Stimulated activated CD8-positive, alpha-beta memory T cell treated with anti-CD3 and anti-CD28 coated beads, Interleukin-7, amount 100 ng/mL, for 48 hours (primary cell): ENCODE results near the gene EPB41L4B.
A peak's percentile ranks its signal among the peaks of the same experiment; 100 is the strongest.

Experiments
- DNase-seq, 2 donors: peaks; one replicate each; pipeline ENCODE4 v3.0.0-alpha.2; 2020; ENCODE audit warnings: low read depth in 1 of 2; ENCODE audit errors: extremely low read depth in 1 of 2

The EPB41L4B gene

DNA sequence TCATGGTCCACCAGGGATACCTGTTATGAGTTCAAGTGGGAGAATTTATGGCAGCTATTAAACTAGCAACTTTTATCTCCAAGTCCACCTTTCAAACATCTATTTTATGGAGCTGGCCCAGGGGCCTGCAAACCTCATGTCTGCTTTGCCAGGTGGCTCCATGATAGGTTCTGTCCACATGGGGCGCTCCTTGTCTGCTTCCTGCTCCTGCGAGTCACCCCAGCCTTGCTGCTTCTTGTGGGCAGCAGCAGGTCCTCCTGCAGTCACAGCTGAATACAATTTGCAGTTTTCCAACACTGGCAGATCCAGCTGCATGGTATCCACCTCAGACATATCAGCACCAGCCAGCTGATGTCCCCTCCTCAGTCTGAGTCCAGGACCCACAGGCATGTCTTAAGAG lies 114.2 kb downstream of the EPB41L4B start:
- no peak for DNase-seq

DNA sequence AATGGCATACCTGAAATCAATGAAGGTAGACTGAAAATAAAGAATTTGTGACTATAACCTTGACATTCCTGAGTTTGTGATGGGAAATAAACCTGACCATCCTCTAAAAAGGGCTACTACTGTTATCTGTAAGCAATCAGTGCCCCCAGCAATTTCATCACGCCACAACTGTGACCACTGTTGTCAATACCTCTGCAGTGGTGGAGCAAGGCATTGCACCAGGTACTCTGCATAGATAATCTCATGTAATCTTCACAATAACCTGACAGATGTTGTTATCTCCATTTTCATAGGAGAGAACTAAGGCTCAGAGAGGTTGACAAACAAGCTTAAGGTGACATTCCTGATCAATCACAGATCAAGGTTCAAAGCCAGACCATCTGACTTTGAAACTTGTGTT lies 115.3 kb downstream of the EPB41L4B start:
- no peak for DNase-seq

DNA sequence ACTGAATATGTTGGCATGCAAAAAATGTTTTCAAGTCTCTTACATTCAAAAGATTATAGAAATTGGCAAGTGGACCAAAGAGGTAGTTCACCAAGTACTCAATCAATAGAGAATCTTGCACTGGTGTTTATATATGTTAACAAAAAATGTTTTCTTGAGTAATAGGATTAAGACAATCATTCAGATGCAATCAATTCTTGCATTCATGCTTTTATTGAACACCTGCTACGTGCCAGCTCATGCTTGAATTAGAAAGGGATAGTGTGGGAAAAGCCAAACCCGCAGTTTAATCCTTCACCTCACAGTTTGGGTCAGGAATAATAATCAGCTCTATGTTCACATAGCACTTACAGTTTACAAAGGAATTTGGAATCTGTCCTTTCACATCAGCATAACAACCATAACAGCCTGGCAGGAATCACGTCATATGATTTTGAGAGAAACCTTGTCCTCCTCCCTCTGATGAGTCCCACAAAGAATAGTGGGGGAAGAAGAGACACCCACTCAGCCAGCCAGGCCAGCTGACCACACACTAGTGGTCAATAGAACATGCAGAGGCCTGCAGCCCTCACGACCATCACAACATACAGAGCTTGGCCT lies 117.0 kb downstream of the EPB41L4B start:
- DNase-seq, result no peak

DNA sequence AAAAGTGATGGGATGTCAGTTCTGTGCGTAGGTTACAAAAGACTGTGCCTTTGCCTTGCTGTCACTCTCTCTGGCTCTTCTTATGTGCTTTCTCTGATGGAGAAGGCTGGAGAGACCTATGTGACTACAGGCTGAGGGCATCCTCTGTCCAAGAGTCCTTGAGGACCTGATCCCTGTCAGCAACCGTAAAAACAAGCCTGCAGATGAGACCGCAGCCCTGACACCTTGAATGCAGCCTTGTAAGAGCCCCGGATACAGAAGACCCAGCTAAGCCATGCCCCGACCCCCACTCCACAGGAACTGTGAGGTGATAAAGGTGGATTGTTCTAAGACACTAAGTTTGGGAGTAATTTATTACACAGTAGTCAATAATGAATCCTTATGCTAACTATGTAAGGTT lies 121.2 kb downstream of the EPB41L4B start:
- no peak for DNase-seq

DNA sequence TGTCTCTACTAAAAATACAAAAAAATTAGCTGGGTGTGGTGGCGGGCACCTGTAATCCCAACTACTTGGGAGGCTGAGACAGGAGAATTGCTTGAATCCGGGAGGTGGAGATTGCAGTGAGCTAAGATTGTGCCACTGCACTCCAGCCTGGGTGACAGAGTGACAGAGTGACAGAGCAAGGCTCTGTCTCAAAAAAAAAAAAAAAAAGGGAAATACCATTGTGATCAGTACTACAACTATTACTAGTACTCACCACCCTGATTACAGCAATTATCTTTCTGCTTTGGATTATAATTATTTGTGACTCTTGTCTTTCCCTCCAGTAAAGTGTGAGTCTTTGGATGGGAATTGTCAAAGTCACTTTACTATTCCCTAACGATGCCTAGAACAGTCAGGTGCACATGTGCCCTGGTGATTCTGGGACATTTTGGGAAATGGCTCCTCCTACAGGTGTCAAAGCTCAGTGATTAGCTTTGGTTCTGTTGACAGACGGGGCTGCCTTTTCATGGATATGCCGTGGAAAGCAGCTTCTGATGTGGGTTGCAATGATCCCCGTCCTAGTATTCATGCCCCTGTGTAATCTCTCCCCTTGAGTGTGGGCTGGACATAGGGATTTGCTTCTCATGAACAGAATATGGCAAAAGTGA lies 122.0 kb downstream of the EPB41L4B start:
- DNase-seq, result no peak

DNA sequence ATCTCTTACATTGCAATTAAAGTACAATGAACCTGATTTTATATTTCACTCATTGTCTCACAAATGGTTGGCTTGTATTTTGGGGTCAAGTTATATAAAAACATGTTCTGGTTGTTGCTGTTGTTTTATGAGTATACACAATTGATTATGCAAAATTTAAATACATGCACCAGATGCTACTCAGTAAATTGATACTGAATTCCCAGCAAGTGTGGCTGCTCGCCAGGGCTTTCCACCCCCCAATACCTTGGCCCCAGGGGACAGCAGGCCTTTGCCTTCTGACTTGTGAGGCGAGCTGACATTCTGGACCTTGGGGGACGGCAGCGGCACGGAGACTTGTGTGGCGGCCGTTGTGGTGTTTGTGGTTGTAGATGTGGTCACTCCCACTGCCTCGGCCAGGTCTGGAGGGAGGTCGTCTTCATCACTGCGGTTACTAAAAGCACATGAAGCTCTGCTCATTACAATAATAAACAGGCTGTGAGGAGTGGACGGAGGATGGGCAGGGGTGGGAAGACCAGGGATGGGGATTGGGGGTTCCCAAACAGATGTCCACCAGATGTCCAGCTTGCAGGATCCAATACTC lies 126.8 kb downstream of the EPB41L4B start:
- DNase-seq, result no peak

DNA sequence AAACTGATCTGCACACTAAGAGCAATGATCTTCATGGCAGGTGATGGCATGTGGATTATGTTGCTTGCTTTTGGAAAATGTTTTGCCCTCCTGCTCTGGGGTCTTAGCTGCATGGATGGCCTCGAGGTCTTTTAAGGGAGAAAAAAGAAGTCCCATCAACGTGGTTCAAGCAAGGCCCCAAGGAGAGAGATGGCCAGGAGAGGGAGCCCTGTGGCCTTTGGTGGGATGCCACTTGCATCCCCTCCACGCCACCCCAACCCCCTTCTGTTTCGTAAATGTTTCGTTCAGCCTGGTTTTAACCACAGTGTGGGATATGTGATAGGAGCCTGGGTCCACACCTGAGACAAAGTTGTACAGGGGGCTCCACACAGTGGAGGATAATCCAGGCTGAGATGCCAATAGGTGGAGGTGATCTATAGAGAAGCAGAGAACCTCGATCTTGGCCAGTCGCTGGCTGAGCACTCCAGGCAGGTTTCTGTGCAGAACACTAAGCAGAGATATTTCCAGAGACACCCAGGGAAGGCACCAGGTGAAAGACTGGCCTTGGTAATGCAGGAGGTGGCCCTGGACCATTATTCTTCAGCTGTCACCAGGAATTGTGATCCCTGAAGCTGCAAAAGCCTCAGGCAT lies 128.0 kb downstream of the EPB41L4B start:
- no peak for DNase-seq

DNA sequence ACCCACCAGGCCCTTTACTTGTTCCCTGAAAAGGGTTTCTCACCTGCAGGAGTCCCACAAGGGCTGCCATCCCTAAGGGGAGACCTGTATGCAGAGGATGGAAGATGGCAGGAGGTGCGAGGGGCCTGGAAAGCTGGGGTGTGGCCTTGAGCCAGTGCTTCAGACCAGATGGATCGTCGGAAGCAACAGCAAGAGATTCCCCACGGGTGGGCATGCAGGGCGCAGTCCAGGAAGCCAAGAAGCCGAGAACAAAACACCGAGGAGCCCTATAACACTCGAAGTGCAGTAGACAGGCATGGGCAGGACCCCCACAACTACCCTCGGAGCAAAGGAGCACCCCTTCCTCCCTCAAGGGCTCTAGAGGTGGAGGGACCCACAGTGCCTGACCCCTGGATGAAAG lies 129.1 kb downstream of the EPB41L4B start:
- DNase-seq, result no peak

DNA sequence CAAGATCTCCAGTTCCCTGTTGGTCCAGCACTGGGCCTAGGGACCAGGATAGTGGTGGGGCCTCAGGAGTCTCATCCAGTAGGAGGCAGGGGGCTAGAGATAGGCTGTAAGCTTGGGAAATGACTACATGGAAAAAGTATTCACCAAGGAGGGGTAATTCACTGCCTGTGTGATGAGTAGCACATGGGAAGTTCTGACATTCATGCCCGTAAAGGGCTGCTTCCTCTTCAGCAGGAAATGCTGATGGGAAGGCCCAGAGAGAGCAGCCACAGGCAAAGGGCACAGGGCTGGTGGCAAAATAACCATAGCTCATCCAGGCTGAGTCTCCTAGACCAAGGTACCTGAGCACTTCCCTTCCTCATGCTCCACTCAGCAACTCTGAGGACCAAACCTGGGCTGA lies 130.7 kb downstream of the EPB41L4B start:
- no peak for DNase-seq

DNA sequence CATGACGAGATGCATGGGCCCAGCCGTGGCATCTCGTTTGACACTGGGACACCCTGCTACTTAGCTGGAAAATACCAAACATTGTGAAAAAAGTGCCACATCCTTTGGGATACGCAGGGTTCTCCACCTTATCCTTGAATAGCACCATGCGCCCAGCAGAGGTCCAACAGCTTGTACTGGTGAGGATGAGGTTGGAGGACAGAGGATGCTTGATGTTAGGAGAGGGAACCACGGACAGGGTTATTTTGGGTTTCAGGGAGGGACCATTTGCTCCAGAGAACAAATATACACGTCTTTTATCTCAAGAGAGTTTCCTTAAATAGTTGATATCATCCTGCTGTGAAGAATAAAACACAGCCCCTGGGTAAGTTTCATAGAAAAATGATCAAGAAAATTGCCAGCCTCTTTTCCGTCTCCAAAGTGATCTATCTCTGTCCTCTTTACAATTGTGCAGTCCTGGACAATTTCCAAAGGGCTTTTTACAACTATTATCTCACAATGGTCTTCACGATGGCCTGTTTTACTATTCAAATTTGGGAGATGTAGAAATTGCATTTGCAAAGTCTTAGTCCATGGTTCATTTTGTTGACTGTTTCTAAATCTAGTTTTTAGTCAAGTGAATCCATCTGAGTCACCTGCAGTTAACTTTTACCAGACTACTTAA lies 133.9 kb downstream of the EPB41L4B start:
- DNase-seq, result no peak

DNA sequence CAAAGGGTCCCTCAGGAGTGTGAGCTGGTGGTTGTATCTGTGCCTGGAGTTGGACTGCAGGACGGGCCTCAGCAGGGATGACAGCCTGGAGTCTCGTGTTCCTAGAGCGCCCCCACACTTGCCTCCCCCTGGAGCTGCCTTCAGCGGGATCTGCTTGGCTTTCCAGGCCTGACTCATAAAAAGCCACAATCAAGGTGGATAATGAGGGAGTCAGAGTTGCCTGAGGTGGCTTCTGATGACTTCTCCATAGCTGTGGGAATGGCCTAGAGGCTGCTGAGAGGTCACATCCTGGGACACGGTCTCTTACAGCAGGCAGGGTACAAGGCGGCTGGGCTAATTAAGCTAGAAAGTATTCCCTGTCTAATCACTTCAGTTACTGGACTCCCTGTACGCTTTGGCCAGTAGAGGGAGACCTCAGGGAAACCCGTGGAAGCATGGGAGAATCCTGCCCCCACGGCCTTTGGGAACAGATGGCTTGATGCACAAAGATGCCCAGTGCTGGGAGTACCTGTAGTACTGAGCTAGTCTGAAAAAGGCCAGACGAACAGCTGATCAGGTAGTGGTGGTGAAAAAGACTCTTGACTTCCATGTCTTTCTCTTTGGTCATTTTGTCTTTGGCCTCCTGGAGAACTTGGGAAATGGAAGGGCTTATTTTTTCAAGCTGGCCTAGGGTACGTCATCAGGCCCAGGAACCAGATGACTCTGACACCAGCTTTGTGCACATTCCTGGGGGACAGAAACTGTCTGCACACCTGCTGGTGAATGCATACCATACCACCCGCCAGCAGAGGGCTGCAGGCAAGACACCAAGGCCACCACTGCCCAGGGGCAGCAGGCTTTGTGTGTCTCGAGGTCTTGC lies 137.7 kb downstream of the EPB41L4B start:
- DNase-seq, result no peak

DNA sequence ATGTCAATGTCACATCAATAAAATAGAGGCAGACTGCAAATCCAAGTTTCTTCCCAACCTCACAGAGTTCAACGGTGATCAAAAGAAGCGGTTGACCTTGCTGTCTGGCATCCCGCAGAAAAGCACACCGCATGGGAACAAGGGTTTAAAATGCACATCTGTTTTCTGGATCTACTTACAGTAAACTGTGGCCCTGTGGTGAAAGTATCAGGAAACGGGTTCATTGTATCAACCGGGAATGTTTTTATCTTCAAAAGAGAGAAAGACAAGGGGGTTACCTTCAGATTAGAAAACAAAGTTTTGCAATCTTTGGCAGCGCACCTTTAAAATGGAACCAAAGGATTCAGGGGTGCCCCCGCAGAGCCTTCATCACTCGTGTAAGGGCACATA lies 138.3 kb downstream of the EPB41L4B start:
- no peak for DNase-seq

DNA sequence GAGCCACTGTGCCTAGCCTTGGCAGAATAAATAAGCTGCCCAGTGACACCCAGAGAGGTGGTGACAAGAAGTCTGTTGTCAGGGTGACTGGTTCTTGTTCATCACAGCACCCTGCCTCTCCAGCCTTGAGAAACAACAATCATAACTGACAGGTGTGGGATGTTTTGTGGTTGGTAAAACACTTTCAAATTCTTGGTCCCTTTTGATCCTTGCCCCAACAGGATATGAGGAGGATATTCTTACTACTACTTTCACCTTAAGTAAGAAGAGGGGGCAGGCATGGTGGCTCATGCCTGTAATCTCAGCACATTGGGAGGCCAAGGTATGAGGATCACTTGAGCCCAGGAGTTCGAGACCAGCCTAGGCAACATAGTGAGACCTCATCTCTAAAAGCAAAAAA lies 139.6 kb downstream of the EPB41L4B start:
- peak in 1 of 2 donors; percentile 29 for DNase-seq

DNA sequence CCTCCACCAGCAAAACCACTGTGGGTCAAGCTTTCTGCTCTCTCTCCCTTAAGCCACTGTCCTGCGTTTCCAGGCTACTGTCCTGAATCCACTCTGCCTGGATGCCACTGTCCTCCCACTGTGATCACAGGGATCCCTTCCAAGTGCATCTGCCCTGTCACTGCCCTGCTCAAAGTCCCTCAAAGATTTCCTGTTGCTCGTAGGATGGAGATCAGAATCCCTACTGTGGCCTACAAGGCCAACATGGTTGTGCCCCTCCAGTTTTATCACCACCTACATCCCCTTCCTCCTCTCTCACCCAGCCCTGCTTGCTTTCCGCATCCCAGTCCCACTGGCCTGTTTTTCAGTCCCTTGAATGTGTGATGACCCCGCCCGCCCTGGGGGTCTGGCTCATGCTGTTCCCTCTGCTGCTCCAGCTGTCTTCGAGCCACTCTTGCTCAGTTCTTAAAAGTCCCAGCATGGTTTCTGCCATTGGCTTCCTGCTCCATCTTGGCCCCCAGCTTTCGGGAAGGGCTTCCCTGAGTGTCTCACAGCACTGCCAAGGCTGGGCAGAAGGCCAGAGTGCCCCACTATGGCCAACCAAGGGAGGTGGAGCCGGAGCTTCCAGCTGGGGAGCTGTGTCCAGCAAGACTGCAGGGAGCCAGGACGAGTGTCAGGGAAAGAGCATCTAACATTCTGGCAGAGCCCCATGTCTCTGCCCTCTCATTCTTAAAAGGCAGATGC lies 140.9 kb downstream of the EPB41L4B start:
- no peak for DNase-seq

DNA sequence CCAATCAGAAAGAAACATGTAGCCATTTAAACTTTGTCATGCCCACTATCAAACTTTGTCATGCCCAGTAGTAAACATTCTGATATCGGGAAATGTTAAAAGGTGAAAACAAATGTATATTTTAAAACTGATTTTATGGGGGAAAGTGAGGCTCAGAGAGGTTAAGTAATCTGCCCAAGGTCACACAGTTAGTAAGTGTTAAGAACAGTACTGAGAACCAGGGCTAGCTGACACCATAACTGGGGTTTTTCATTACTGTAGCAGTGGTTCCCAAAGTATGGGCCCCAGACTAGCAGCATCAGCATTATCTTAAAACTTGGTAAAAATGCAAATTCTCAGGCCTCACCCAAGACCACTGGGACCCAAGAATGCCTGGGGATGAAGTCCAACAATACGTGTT lies 143.9 kb downstream of the EPB41L4B start:
- no peak for DNase-seq

DNA sequence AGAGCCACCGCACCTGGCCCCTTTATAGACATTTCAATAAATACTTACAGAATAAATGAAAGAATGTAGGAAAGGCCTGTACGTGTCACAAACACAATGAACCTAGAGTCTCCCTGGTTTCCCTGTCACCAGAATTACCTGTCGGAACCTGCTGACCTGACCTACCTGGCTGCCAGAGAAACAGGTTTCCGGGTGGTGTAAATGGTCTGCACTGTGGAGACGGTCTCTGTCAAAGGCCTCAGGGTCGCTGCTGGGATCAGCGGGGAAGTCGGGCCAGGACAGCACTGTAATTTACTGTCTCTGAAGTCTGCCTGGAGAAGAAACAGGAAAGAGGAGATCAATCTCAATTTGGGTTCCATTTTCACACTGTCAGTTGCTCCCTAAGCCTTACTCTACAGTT lies 144.5 kb downstream of the EPB41L4B start:
- DNase-seq, result no peak

DNA sequence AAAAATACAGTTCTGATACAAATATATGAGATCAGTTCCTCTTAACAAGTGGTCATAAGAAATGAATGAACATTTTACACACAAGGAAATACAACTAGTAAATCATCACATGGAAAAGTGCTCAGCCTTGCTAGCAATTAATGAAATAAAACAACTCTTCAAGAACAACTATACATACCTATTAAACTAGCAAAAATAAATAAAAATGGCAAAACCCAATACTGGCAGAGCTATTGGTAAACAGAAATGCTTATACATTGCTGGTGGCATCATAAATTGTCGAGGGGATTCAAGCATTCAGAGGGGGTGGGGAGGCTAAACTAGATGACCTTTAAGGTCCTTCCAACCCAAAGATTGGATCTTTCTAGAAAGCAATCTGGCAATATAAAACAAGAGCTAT lies 147.9 kb downstream of the EPB41L4B start:
- DNase-seq, result no peak

DNA sequence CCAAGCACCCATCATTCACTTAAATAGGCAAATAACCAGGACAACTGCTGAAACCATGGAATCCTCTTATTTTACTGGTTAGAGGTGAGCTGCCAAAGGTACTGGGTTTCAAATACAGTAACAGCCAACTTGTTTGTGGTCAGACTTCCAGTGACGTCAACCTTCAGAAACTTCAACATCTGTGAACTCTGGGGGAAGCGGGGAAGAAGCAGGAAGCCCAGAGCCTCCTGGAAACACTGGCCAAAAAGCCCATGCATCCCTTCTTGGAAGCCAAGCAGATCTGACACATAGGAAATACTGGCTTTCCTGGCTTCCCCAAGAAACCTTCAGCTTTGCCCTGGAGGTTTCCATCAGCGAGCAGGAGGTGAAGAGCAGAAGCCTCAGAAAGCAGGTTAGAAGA lies 148.9 kb downstream of the EPB41L4B start:
- no peak for DNase-seq

DNA sequence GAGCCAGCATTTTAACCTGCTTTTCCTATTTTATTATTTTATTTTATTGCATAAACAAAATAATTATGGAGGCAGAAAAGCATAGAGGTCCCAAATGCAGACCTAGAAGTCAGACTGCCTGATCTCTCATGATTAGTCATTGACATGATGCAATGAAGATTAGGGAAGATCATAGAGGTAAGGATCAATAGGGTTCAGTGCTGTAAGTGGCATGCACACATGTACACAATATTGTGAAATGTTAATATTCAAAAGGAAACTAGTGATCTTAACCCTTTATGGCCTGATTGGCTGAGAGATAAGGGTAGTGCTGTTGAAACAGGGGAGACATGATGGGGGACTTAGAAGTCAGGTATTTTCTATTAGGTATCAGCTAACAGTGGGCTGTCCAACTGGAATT lies 152.7 kb downstream of the EPB41L4B start:
- no peak for DNase-seq

DNA sequence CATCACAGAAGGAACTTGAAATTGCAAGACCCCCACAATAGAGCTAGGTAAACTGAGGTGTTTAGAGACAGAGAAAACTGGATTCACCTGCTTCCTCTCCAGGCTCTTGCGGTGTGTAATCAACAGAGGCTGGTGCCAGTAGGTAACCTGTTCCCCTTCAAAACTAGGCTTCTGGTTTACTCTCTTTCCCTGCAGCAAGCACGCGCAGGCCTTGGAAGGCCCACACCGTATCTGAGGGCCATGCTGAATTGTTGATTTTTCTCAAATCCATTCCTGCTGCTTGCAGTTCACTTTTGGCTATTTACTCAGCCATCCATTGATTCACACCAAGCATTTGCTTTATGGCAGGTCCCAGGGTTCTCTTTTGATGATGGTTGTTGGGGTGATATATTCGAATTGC lies 153.1 kb downstream of the EPB41L4B start:
- DNase-seq, result no peak
